Erythroblast (primary cell): ENCODE measurements around the gene TRABD2B.

Experiments
- DNase-seq, 2 experiments: peaks; one replicate each; lab custom pipeline; 2025; lab: John Stamatoyannopoulos, UW
- GATA1 ChIP-seq: IDR thresholded peaks from 2 replicates; pipeline ENCODE4 v1.6.1; 2011; ENCODE audit warnings: low read depth, mild to moderate bottlenecking, control low read depth, low read length, moderate library complexity
- POLR2A ChIP-seq: IDR thresholded peaks from 2 replicates; pipeline ENCODE4 v1.6.1; 2011; ENCODE audit warnings: mild to moderate bottlenecking, low read length

The TRABD2B gene

DNA sequence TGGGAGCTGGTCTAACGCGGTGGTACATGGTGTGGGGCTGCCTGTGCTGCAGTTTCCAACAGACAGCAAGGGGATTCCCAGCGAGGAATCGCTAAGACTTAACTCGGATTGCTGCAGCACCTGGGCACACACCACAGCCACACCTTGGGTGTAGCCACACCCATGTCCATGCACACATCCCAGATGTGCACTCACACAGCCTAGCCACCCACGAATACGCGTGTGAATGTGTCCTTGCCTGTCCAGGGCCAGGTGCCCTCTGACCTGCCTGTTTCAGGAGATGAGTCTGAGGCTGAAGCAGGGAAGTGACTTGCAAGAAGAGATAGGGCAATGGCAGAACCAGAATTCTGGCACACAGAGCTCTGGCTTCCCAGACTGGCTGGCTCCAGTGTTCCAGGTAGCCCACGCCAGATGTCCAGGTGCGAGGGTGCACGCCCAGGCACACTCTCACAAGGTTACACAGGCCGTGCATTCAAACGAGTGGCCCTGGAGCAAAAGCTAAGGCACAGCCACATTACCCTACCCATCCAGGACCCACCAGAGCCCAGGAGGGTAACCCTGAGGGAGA, 272.7 kb downstream of the TRABD2B start:
- TF ChIP-seq POLR2A = no peak
- no peak for TF ChIP-seq GATA1
- DNase-seq = no peak

DNA sequence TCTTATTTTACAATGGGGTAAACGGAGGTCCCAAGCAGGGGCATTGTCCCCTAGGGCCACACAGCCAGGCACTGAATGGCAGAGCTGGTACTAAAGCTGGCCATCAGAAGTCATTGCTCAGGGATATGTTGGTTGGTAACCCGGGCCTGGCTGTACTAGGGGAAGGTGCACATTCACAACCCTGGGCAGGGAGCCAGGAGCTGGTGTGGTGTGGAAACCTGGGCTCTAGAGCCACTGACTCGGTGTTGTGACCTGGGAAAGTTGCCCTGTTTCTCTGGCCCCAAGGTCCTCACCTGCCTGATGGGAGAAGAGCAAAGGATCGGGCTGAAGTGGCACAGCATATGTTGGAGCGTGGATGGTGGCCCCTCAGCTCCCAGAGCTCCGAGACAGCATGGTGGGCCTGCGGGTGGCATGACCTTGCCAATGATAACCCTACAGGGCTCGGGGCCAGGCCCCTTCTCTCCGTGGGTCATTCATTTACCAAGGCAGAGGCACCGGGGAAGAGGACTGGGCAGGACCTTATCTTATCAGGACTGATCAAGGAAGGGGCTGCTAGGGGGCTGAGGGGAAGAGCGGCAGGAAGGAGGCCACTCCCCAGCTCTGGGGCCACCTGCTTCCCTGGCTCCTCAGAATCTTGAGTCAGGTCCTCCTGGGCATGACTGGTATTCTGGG, 274.1 kb downstream of the TRABD2B start:
- peak in 1 of 2 experiments; percentile 18 for DNase-seq
- no peak for TF ChIP-seq POLR2A
- no peak for TF ChIP-seq GATA1

DNA sequence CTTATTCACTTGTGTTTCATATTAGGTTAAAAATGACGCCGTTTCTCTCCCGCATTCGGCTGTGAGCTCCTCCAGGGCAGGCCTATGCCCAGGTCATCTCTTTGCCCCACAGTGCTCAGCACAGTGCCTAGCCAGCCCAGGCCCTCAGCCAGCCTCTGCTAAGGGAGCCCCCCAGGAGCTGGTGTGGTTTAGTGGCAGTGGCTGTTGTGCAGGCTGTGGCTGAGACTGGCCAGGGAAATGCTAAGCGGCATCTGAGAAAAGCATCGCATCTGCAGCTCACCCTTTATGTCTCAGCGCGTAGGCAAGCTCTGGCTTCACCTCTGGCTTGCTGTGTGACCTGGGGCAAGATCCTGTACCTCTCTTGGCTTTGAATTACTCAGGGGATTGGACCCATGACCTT, 275.1 kb downstream of the TRABD2B start:
- TF ChIP-seq GATA1 (no peak), POLR2A (no peak)
- no peak for DNase-seq

DNA sequence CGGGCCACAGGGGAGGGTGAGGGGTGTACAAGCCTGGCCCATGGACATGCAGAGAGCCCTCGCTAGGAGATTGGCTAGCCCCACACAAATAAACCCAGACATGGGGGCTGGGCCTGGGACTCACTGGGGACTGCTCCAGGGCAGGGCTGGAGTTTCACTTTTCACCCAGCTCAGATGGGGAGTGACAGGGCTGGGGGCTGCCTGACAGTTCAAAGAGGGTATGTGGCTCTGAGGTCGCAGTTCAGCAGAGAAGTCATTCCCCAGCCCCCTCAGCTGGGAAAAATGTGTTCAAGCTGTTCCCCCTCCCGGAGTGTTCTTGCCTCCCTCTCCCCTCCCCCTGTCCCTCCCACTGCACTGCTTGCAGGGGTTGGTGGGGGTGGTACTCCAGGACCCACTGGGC, 277.1 kb downstream of the TRABD2B start:
- no peak for TF ChIP-seq GATA1
- no peak for TF ChIP-seq POLR2A
- DNase-seq = no peak

DNA sequence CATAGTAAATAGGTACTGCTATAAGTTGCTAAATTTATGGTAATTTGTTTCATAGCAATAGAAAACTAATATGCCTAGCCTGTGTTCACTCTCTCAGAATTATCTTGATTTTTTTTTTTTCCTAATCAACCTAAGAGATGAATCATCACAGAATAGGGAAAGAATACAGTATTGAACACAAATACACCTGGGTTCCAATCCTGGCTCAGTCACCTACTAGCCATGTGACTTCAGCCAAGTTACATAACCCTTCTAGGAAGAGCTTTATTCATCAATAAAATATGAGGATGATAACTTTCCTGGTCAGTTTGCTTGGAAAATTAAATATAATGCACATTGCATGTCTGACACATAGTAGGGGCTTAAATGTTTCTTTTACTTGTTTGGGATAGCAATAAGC, 279.8 kb downstream of the TRABD2B start:
- DNase-seq = no peak
- no peak for TF ChIP-seq GATA1
- no peak for TF ChIP-seq POLR2A

DNA sequence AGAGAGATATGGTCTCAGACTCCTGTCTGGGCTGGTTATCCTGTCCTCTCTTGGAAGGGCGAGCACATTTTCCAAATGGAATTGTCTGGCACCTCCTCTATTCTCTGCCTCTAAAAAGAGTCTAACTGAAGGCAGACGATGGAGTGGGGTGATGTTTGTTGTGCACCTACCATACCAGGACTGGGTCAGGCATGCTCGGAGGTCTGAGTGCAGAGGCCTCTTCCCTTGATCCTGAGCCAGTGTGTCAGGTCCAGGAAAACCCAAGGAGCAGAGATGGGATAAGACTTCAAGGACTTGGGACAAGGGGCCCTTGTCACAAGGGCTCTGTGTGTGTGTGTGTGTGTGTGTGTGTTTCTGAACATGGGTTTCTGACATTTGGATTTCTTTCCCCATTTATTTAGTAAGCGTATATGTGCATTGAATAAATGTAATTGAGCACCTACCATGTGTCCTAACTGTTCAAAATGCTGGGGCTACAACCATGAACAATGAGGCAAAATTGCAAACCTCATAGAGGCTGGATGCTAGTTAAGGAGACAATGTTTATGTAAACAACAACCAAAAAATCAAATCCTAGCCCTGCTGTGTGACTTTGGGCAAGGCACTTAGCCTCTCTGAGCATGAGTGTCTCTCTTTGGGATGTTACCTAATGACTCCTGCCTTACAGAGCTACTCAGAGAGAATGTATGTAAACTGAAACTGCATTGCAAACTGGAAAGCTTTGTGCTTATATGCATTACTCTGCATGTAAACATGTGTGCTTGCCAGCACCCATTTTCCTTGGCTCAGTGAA, 283.0 kb downstream of the TRABD2B start:
- DNase-seq = no peak
- TF ChIP-seq POLR2A = no peak
- no peak for TF ChIP-seq GATA1

DNA sequence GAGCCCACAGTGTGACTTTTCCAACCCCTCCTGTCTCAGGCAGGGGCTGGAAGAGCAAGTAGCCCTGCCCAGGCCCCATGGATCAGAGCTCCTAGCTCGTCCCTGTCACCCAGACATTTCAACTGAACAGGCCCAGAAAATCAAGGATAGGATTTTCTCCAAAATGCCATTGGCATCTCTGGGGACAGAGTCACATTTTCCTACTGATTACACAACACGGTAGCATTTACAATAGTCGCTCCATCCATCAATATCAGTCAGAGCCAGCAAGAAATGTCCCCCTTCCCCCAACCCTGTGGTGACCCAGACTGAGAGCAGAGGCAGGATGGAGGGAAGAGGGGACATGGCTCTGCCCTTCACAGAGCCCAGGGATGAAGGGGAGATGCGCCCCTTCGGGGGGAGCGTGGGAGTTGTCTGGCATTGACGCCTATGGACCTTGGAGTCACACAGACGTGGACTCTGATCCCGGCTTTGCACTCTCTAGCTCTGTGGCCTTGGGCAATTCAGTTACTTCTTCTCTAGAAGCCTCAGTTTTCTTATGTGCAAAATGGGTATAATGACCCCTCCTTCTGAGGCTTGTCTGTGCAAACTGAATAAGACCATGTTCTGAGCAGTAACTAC, 283.7 kb downstream of the TRABD2B start:
- DNase-seq = no peak
- TF ChIP-seq POLR2A (no peak), GATA1 (no peak)

DNA sequence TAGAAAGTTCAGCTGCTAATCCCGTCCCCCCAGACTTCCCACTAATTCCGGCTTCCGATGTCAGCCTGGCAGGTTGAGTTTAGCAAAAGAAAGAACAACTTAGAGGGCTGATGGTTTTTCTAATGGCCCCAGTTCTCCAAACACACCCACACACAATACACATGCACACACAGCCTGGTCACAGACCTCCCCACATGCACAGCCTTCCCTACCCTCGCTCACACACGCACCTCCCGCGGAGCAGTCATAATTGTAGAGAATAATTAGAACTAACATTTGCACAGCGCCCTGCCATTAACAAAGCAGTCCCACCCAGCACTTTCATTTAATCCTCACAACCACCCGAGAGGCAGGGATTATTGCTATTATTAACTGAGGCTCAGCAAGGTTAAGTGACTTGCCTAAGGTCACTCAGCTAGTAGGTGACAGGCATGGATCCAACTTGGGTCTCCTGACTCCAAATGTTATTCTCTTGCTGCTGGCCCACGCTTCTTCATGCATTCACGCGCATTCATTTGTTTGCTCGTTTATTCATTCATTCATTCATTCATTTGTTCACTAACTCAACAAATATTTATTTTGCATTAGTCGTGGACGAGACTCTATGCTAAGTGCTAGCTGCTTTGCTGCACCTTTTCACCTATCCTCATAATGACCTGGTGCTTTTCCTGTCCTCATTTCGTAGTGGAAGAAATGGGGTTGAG, 284.4 kb downstream of the TRABD2B start:
- no peak for DNase-seq
- TF ChIP-seq GATA1 (no peak), POLR2A (no peak)

DNA sequence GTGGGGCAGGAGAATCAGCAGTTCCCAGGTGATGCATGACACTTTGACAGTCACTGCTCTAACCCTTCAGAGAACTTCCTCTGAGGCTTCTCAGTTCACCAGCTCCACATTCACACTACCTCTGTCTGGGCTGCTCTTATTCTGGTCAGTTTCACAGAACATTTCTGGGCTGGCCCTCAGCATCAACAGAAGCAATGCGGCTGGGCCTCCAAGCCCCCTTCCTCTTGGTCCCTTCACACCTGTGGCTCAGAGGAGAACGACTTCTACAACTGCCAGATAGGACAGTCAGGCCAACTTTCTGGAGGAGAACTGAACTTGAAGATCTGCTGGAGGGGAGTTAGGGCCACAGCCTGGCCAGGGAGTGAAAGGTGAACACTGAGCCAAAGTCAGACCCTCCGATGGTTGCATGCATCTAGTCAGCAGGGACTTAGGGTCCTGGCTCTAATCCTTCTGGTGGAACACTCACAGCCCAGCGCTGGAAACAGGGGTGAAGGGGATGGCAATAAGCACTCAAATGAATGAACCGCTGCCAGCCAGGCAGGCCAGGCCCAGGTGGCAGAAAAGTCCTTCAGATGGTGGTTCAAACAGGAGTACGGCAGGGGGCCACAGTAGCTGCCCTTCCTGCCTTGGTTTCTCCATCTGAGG, 285.2 kb downstream of the TRABD2B start:
- TF ChIP-seq GATA1 (no peak), POLR2A (no peak)
- no peak for DNase-seq

DNA sequence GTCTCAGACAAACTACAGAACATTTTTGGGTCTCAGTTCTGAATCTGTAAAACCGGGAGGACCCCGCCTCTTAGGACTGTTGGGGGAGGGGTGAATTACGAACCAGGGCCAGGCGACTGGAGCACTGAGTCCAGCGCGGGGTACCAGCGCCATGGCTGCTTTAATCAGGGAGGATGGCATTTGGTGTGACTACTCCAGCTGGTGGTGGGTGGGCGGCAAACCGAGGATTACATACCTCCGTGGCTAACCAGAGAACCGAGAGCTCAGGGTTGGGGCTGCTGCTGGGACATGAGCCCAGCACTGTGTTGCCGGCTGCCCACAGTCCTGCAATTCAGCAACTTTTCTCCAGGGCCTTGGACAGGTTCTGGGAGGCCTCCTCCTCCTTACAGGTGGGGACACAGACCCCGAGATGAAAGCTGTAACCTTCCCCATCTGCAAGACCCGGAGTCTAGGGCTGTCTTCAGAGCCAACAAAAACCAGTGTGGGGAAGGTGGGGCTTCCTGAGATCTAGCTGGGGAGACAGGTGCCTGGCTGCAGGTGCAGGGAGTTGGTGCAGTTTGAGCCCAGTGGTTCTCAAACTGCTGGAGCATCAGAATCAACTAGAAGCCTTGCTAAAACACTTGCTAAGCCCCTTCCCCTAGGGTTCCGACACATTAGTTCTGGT, 285.9 kb downstream of the TRABD2B start:
- DNase-seq = no peak
- TF ChIP-seq POLR2A (no peak), GATA1 (no peak)
